ENCODE data around the gene PLXNA4. TPM values are rescaled to one million over a fixed set of nuclear protein-coding genes. Genes with fewer than 3 reads are reported as not detected.

PLXNA4 gene
- total RNA-seq, 1 experiment from 2014 or later, result 0.10 TPM

- ATAC-seq, result no peak
- CTCF ChIA-PET, result no interaction called here
- Histone ChIP-seq H3K9me3 (ENCODE audit: control insufficient read depth, insufficient read depth, low read depth, low read length) (no peaks in the 10 kb centered on the region), H3K4me1 (ENCODE audit: control insufficient read depth, insufficient read depth, low read length) (no peaks in the 10 kb centered on the region), H3K27me3 (ENCODE audit: control insufficient read depth, insufficient read depth, low read length) (peaks cover 7% of the 10 kb centered on the region), H3K27ac (ENCODE audit: low read length) (no peak overlapping the region), H3K4me3 (ENCODE audit: low read depth in 2 of 2, low read length in 2 of 2) (no peak overlapping the region), H3K36me3 (ENCODE audit: control insufficient read depth, insufficient read depth, low read length) (no peaks in the 10 kb centered on the region)
- in situ Hi-C loops (cut with HindIII; ENCODE audit: low pct_unique_long_range_greater_than_20kb, low sequenced_read_pairs), result no loop called here
- no TSS peak for BruUV-seq (replicated peaks)
- intact Hi-C loops (cut with micrococcal nuclease; ENCODE audit: unreplicated experiment), result no loop called here
- TF ChIP-seq POLR2AphosphoS5 (IDR thresholded peaks at IDR 0.05; ENCODE audit: low read depth, low read length) (no peak), CTCF (IDR thresholded peaks at IDR 0.05) (no peak; the same call in 1 of the 2 replicates), SIN3A (IDR thresholded peaks at IDR 0.05; ENCODE audit: borderline replicate concordance, insufficient read depth, low read depth, low read length) (no peak), REST (IDR thresholded peaks at IDR 0.05; ENCODE audit: insufficient read depth in 1 of 2, low read depth in 2 of 2, low read length in 1 of 2) (no peak), TCF7L2 (IDR thresholded peaks at IDR 0.05; ENCODE audit: low read depth, low read length) (no peak)
- DNase-seq (ENCODE audit: low read depth, low spot score), result no peak
- POLR2A ChIA-PET, result no interaction called here
Observed at GRCh38 chr7:132373041-132373440, 203.2 kb downstream of the PLXNA4 start.

GRCh38 chr7:132371948-132372347 lies 204.3 kb downstream of the PLXNA4 start:
- Histone ChIP-seq H3K27ac (ENCODE audit: low read length) (no peak overlapping the region), H3K4me3 (ENCODE audit: low read depth in 2 of 2, low read length in 2 of 2) (no peak overlapping the region), H3K27me3 (ENCODE audit: control insufficient read depth, insufficient read depth, low read length) (peaks cover 4% of the 10 kb centered on the region), H3K36me3 (ENCODE audit: control insufficient read depth, insufficient read depth, low read length) (no peaks in the 10 kb centered on the region), H3K9me3 (ENCODE audit: control insufficient read depth, insufficient read depth, low read depth, low read length) (no peaks in the 10 kb centered on the region), H3K4me1 (ENCODE audit: control insufficient read depth, insufficient read depth, low read length) (no peaks in the 10 kb centered on the region)
- ChIA-PET CTCF (no interaction called here), POLR2A (no interaction called here)
- TF ChIP-seq SIN3A (IDR thresholded peaks at IDR 0.05; ENCODE audit: borderline replicate concordance, insufficient read depth, low read depth, low read length), result no peak
- no peak for TF ChIP-seq CTCF (IDR thresholded peaks at IDR 0.05)
- no TSS peak for BruUV-seq (replicated peaks)
- ATAC-seq (no peak), DNase-seq (ENCODE audit: low read depth, low spot score) (no peak)
- in situ Hi-C loops (cut with HindIII; ENCODE audit: low pct_unique_long_range_greater_than_20kb, low sequenced_read_pairs) (no loop called here), intact Hi-C loops (cut with micrococcal nuclease; ENCODE audit: unreplicated experiment) (no loop called here)

All from Panc1 (cell line).